ENCODE measurements around the gene ZPBP2.

GRCh38 chr17:39922006-39922405 lies 54.0 kb downstream of the ZPBP2 start:
- no peak for TF ChIP-seq ZNF274 (IDR thresholded peaks at IDR 0.05; ENCODE audit: borderline replicate concordance, low read depth, low read length)
- TF ChIP-seq POLR2AphosphoS5 (IDR thresholded peaks at IDR 0.05; ENCODE audit: control insufficient read depth, insufficient read depth, low read depth, low read length) = no peak
- TF ChIP-seq CEBPB (tag; IDR thresholded peaks at IDR 0.05) = no peak
- no peak for TF ChIP-seq SNAPC5 (CRISPR knock-in tag; IDR thresholded peaks at IDR 0.05)
- TF ChIP-seq YY1 (IDR thresholded peaks at IDR 0.05; ENCODE audit: borderline replicate concordance in 1 of 3, control insufficient read depth in 1 of 3, extremely low read depth in 1 of 3, insufficient read depth in 3 of 3, insufficient read length in 1 of 3, insufficient replicate concordance in 2 of 3, low read depth in 1 of 3, low read length in 2 of 3) = no peak

Measured in K562 (cell line).